G401.6 (cell line): ENCODE results near the gene RFNG.

Experiments used
- FAIRE-seq: peaks from 2 replicates; lab custom pipeline; 2012; peaks lifted over from hg19 to GRCh38; lab: Jason Lieb, UNC

The RFNG gene

DNA sequence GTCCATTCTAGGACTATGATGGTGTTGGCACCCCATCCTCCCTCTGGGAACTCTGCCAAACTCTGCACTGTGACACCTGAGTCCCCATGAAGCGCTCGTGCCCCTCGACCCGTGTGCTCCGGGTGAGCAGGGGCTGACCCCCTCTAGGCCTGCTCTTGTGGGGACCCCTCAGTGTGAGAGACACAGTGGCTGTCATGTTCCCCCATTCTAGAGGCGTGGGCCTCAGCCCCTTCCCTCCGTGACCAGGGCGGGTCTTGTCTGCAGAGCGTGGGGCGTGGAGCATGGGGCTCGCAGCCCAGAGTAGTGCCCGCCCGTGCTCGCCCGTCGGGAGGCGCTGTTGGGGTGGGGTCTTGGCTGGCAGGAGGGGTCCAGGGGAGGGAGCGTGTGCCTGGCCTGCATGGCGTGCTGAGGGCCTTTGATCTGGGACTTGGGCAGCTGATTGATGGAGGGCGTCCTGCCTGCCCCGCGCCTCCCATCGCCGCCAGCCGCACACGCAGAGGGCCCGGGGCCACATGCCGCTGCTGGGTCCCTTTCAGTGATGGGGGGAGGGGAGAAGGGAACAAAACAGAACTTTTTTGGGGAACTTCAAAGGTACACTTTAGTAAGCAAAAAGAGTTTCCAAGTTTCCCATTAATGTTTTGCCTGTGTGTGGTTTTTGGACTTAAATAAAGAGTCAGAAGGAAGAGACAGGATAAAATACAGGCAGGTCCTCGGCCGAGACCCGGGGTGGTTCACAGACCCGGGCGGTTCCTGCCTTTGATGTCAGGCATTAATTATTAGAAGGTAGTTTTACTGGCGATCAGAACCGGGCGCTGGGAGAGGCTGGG is 51.4 kb downstream of the RFNG start:
- no peak for FAIRE-seq

DNA sequence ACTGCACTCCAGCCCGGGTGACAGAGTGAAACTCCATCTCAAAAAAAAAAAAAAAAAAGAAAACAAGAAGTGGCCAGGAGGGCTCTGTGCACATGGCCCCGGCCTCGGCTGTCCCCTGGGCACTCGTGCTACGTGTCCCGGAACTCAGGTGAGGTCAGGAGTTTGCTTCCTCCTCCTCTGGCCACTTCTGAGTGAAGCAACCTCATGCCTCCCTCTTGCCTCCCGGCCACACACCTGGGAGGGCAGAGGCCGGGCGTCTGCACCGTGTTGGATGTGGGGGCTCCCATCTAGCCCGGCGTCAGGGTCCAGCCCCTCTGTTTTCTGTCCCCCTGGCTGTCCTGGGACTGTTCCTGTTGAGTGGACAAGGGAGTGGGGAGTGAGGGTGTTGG is 52.0 kb downstream of the RFNG start:
- no peak for FAIRE-seq

DNA sequence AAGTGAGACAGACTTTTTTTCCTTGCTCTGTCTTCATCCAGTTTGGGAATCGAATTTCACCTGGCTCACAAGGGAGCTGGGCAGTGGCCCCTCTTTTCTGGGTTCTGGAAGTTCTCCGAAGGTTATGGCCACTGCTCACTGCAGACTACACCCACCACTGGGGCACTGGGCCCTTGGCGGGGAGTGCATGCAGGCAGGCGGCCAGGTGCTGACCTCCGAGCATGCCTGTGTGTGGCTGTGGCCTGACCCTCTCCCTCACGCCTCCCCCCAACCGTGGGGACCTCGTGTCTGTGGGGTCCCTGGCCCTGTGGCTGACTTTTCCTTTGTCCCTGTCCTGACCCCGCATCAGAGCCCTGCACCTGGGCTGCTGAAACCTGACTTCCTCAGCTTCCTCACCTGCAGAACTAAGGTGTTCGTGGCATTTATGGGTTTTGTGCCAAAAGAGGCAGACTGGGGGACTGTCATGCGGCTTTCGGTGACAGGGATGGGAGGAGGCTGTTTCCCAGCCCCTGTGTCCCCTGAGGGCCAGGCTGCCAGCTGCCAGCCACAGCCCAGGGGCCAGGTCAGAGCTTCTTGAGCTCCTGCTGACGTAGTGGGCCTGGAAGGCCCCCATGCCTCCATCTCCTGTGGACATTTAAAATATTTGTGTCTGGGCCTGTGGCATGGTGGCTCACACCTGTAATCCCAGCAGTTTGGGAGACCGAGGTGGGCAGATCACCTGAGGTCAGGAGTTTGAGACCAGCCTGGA is 52.7 kb downstream of the RFNG start:
- FAIRE-seq = no peak

DNA sequence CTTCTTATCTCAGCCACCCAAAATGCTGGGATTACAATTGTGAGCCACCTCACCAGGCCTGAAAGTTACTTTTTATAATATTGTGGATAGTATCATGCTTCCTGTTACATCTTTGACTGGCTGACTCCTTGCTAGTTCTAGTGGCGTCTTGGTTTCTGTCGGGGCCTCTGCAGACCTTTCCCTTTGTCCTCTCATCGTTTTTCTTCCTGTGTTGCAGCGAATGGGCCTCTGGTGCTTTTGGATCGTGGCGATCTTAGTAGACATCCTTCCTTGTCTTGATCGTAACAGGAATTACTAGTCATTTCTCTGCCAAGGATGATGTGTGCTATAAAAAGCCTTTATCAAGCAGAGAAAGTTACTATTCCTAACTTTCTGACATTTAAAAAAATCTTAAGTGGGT is 53.4 kb downstream of the RFNG start:
- no peak for FAIRE-seq
